ENCODE measurements around the gene OARD1. TPM values are rescaled to one million over a fixed set of nuclear protein-coding genes. Genes with fewer than 3 reads are reported as not detected.

The OARD1 gene
- polyA plus RNA-seq, 2 donors, result 23.7 to 24.4 TPM

DNA sequence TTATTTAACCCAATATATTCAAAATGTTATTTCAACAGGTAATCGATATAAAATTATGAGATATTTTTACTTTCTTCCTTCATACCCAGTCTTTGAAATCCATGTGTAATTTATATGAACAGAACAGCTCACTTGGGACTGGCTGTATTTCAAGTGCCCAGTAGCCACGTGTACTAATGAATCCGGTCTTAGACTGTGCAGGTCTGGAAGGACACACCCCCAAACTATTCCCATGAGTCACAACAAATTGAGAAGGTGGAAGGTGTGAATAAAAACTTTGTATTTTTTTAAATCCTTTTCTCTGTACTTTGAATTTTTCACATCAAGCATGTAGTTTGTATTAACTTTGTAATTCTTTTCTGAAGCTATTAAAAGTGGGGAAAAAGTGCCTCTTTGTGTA lies 36.0 kb downstream of the OARD1 start:
- H3K27ac ChIP-seq (ENCODE audit: low read depth in 2 of 2, low read length in 1 of 2), result no peak overlapping the region
- peaks cover 5% of the 10 kb centered on the region in 2 donors for H3K4me1 ChIP-seq (ENCODE audit: control insufficient read depth in 2 of 2, insufficient read depth in 2 of 2, low read length in 1 of 2)
- no peaks in the 10 kb centered on the region for H3K9me3 ChIP-seq (ENCODE audit: control insufficient read depth in 2 of 2, insufficient read depth in 1 of 2, low read depth in 1 of 2, low read length in 1 of 2)
- no peaks in the 10 kb centered on the region for H3K27me3 ChIP-seq (ENCODE audit: control insufficient read depth in 1 of 2, insufficient read depth in 2 of 2, low read length in 2 of 2)
- 42 to 44% methylated on average over 3 of the region's 3 CpGs for WGBS, 2 donors
- H3K4me3 ChIP-seq (ENCODE audit: low read depth in 1 of 2, low read length in 2 of 2), result no peak overlapping the region
- no peaks in the 10 kb centered on the region for H3K36me3 ChIP-seq (ENCODE audit: control insufficient read depth in 2 of 2, insufficient read depth in 2 of 2, low read length in 1 of 2)

GRCh38 chr6:41033776-41034175 lies 38.4 kb downstream of the OARD1 start:
- WGBS, 2 donors, result 84 to 98% methylated on average over 13 of the region's 13 CpGs

DNA sequence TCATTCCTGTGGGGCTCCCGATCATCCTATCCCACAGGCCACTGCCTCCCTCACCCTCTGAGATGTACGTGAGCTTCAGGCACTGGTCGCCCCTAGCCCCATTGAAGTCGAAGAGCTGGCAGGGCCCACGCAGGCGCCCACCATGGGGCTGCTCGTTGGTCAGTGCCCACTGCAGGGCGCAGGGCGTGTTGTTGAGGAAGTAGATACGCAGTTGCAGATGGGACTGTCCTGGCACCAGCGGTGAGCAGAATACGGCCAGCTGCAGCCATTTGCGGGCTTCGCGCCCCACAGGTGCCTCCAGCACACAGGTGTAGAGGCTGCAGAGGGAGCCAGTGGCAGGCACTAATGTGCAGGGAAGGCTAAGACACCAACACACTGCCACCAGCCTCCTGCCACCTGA lies 39.3 kb downstream of the OARD1 start:
- H3K27me3 ChIP-seq (ENCODE audit: control insufficient read depth in 1 of 2, insufficient read depth in 2 of 2, low read length in 2 of 2), result no peaks in the 10 kb centered on the region
- H3K27ac ChIP-seq (ENCODE audit: low read depth in 2 of 2, low read length in 1 of 2), result no peak overlapping the region
- 95 to 96% methylated on average over 15 of the region's 15 CpGs for WGBS, 2 donors
- no peak overlapping the region for H3K4me3 ChIP-seq (ENCODE audit: low read depth in 1 of 2, low read length in 2 of 2)
- no peaks in the 10 kb centered on the region for H3K36me3 ChIP-seq (ENCODE audit: control insufficient read depth in 2 of 2, insufficient read depth in 2 of 2, low read length in 1 of 2)
- no peaks in the 10 kb centered on the region for H3K9me3 ChIP-seq (ENCODE audit: control insufficient read depth in 2 of 2, insufficient read depth in 1 of 2, low read depth in 1 of 2, low read length in 1 of 2)
- peaks cover 5 to 6% of the 10 kb centered on the region in 2 donors for H3K4me1 ChIP-seq (ENCODE audit: control insufficient read depth in 2 of 2, insufficient read depth in 2 of 2, low read length in 1 of 2)

More at GRCh38 chr6:41033776-41034175, 38.4 kb downstream of the OARD1 start:
- H3K27me3 ChIP-seq (ENCODE audit: control insufficient read depth in 1 of 2, insufficient read depth in 2 of 2, low read length in 2 of 2), result no peaks in the 10 kb centered on the region
- H3K9me3 ChIP-seq (ENCODE audit: control insufficient read depth in 2 of 2, insufficient read depth in 1 of 2, low read depth in 1 of 2, low read length in 1 of 2), result no peaks in the 10 kb centered on the region
- no peak overlapping the region for H3K4me3 ChIP-seq (ENCODE audit: low read depth in 1 of 2, low read length in 2 of 2)
- no peaks in the 10 kb centered on the region for H3K36me3 ChIP-seq (ENCODE audit: control insufficient read depth in 2 of 2, insufficient read depth in 2 of 2, low read length in 1 of 2)
- no peak overlapping the region for H3K27ac ChIP-seq (ENCODE audit: low read depth in 2 of 2, low read length in 1 of 2)
- H3K4me1 ChIP-seq (ENCODE audit: control insufficient read depth in 2 of 2, insufficient read depth in 2 of 2, low read length in 1 of 2), result peaks cover 2 to 5% of the 10 kb centered on the region in 2 donors

- H3K36me3 ChIP-seq (ENCODE audit: control insufficient read depth in 2 of 2, insufficient read depth in 2 of 2, low read length in 1 of 2), result no peaks in the 10 kb centered on the region
- H3K27me3 ChIP-seq (ENCODE audit: control insufficient read depth in 1 of 2, insufficient read depth in 2 of 2, low read length in 2 of 2), result no peaks in the 10 kb centered on the region
- WGBS, 2 donors, result 40 to 46% methylated on average over 12 to 13 of the region's 13 CpGs
- peak overlapping the region; percentile 30 to 55 for H3K4me3 ChIP-seq (ENCODE audit: low read depth in 1 of 2, low read length in 2 of 2)
- H3K27ac ChIP-seq (ENCODE audit: low read depth in 2 of 2, low read length in 1 of 2), result peak overlapping the region; percentile 26 to 59
- H3K4me1 ChIP-seq (ENCODE audit: control insufficient read depth in 2 of 2, insufficient read depth in 2 of 2, low read length in 1 of 2), result peaks cover 0 to 4% of the 10 kb centered on the region in 2 donors
- no peaks in the 10 kb centered on the region for H3K9me3 ChIP-seq (ENCODE audit: control insufficient read depth in 2 of 2, insufficient read depth in 1 of 2, low read depth in 1 of 2, low read length in 1 of 2)
These were observed 43.4 kb downstream of the OARD1 start for GRCh38 chr6:41028561-41029412.

DNA sequence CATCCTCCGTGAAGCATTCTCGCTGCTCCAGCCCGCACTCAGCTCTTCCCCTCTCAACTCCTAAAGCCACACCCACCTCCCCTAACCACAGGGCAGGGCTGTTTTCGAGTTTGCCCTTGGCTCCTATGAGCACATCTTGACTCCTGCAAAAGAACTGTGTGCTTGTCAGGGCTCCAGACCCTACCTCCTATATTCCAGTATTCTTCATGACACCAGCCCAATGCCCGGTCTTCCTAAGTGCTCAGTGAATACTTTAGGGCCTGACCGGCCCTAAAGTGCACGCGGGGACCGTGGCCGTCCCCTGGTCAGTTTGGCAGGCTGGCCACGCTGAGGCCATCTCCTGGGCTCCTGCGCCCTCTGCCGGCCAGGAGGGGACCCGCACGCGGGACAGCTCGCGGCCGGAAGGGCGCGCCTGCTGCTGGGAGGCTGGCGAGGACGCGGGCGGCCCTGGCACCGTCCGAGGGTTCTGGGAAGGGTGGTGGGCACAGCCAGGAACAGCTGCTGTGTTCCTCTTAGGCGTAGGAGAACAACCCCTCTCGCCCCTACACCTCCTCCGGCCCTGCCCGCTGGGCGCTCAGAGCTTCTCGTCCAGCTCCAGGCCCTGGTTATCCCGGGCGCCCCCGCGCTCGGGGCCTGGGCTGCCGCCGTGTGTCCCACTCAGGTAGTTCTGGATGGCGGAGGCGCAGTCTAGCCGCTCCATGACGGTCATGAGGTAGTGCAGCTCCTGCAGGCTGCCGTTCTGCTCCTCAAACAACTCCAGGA lies 44.2 kb downstream of the OARD1 start:
- H3K36me3 ChIP-seq (ENCODE audit: control insufficient read depth in 2 of 2, insufficient read depth in 2 of 2, low read length in 1 of 2), result no peaks in the 10 kb centered on the region
- no peaks in the 10 kb centered on the region for H3K9me3 ChIP-seq (ENCODE audit: control insufficient read depth in 2 of 2, insufficient read depth in 1 of 2, low read depth in 1 of 2, low read length in 1 of 2)
- peak overlapping the region; percentile 30 to 55 for H3K4me3 ChIP-seq (ENCODE audit: low read depth in 1 of 2, low read length in 2 of 2)
- H3K27me3 ChIP-seq (ENCODE audit: control insufficient read depth in 1 of 2, insufficient read depth in 2 of 2, low read length in 2 of 2), result no peaks in the 10 kb centered on the region
- H3K4me1 ChIP-seq (ENCODE audit: control insufficient read depth in 2 of 2, insufficient read depth in 2 of 2, low read length in 1 of 2), result peaks cover 0 to 4% of the 10 kb centered on the region in 2 donors
- WGBS, 2 donors, result 2 to 8% methylated on average over 45 of the region's 45 CpGs
- H3K27ac ChIP-seq (ENCODE audit: low read depth in 2 of 2, low read length in 1 of 2), result peak overlapping the region; percentile 26 to 59

- WGBS, 2 donors, result 37 to 53% methylated on average over 4 of the region's 4 CpGs
- Histone ChIP-seq H3K27ac (ENCODE audit: low read depth in 2 of 2, low read length in 1 of 2) (no peak overlapping the region), H3K9me3 (ENCODE audit: control insufficient read depth in 2 of 2, insufficient read depth in 1 of 2, low read depth in 1 of 2, low read length in 1 of 2) (no peaks in the 10 kb centered on the region), H3K4me3 (ENCODE audit: low read depth in 1 of 2, low read length in 2 of 2) (peak overlapping the region; percentile 30 to 55), H3K4me1 (ENCODE audit: control insufficient read depth in 2 of 2, insufficient read depth in 2 of 2, low read length in 1 of 2) (peaks cover 0 to 4% of the 10 kb centered on the region in 2 donors), H3K36me3 (ENCODE audit: control insufficient read depth in 2 of 2, insufficient read depth in 2 of 2, low read length in 1 of 2) (no peaks in the 10 kb centered on the region), H3K27me3 (ENCODE audit: control insufficient read depth in 1 of 2, insufficient read depth in 2 of 2, low read length in 2 of 2) (no peaks in the 10 kb centered on the region)
These were observed 44.9 kb downstream of the OARD1 start for GRCh38 chr6:41027241-41027640.

GRCh38 chr6:41025966-41026530 lies 46.1 kb downstream of the OARD1 start:
- H3K27me3 ChIP-seq (ENCODE audit: control insufficient read depth in 1 of 2, insufficient read depth in 2 of 2, low read length in 2 of 2), result no peaks in the 10 kb centered on the region
- H3K9me3 ChIP-seq (ENCODE audit: control insufficient read depth in 2 of 2, insufficient read depth in 1 of 2, low read depth in 1 of 2, low read length in 1 of 2), result no peaks in the 10 kb centered on the region
- peaks cover 0 to 4% of the 10 kb centered on the region in 2 donors for H3K4me1 ChIP-seq (ENCODE audit: control insufficient read depth in 2 of 2, insufficient read depth in 2 of 2, low read length in 1 of 2)
- no peaks in the 10 kb centered on the region for H3K36me3 ChIP-seq (ENCODE audit: control insufficient read depth in 2 of 2, insufficient read depth in 2 of 2, low read length in 1 of 2)
- no peak overlapping the region for H3K27ac ChIP-seq (ENCODE audit: low read depth in 2 of 2, low read length in 1 of 2)
- no peak overlapping the region for H3K4me3 ChIP-seq (ENCODE audit: low read depth in 1 of 2, low read length in 2 of 2)
- 73 to 83% methylated on average over 3 of the region's 3 CpGs for WGBS, 2 donors

- no peaks in the 10 kb centered on the region for H3K27me3 ChIP-seq (ENCODE audit: control insufficient read depth in 1 of 2, insufficient read depth in 2 of 2, low read length in 2 of 2)
- H3K4me3 ChIP-seq (ENCODE audit: low read depth in 1 of 2, low read length in 2 of 2), result no peak overlapping the region
- H3K27ac ChIP-seq (ENCODE audit: low read depth in 2 of 2, low read length in 1 of 2), result no peak overlapping the region
- no peaks in the 10 kb centered on the region for H3K4me1 ChIP-seq (ENCODE audit: control insufficient read depth in 2 of 2, insufficient read depth in 2 of 2, low read length in 1 of 2)
- no peaks in the 10 kb centered on the region for H3K36me3 ChIP-seq (ENCODE audit: control insufficient read depth in 2 of 2, insufficient read depth in 2 of 2, low read length in 1 of 2)
- WGBS, 2 donors, result 92 to 93% methylated on average over 3 of the region's 3 CpGs
- peaks cover 0 to 4% of the 10 kb centered on the region in 2 donors for H3K9me3 ChIP-seq (ENCODE audit: control insufficient read depth in 2 of 2, insufficient read depth in 1 of 2, low read depth in 1 of 2, low read length in 1 of 2)
These were observed 49.0 kb downstream of the OARD1 start for GRCh38 chr6:41023114-41023513.

DNA sequence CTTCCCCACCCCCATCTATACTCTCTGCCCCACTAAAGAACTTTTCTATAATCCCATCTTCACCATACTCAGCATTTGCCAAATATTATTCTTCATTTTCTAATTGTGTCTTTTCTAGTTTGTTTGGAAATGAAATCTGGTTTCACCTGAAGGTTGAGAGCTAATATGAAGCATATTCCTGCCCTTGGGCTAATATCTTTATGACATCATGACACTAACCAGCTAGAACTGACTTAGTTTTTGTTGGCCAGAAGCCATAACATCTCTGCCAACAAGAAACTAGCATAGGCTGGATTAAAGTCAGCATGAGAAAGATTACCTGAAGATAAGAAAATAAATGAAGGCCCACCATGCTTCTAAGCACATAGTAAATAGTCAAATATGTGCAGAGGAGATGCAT lies 49.9 kb downstream of the OARD1 start:
- Histone ChIP-seq H3K27ac (ENCODE audit: low read depth in 2 of 2, low read length in 1 of 2) (no peak overlapping the region), H3K4me3 (ENCODE audit: low read depth in 1 of 2, low read length in 2 of 2) (no peak overlapping the region), H3K27me3 (ENCODE audit: control insufficient read depth in 1 of 2, insufficient read depth in 2 of 2, low read length in 2 of 2) (no peaks in the 10 kb centered on the region), H3K4me1 (ENCODE audit: control insufficient read depth in 2 of 2, insufficient read depth in 2 of 2, low read length in 1 of 2) (no peaks in the 10 kb centered on the region), H3K36me3 (ENCODE audit: control insufficient read depth in 2 of 2, insufficient read depth in 2 of 2, low read length in 1 of 2) (no peaks in the 10 kb centered on the region), H3K9me3 (ENCODE audit: control insufficient read depth in 2 of 2, insufficient read depth in 1 of 2, low read depth in 1 of 2, low read length in 1 of 2) (peaks cover 0 to 4% of the 10 kb centered on the region in 2 donors)

All from esophagus (tissue), 2 donors.